ENCODE data around the gene GGTLC2.
"Not testable (repeated sequence)": the region's sequence is repeated elsewhere in the genome, so short reads cannot be mapped to it uniquely, and the experiment has no call there.

- not testable (repeated sequence) for TF ChIP-seq CTCF (IDR thresholded peaks at IDR 0.05; ENCODE audit: low read depth, low read length); EZH2phosphoT487 (IDR thresholded peaks at IDR 0.05; ENCODE audit: low read depth)
Measured at GRCh38 chr22:22628546-22629495, 15.6 kb upstream of the GGTLC2 start.
